SHP77 (cell line): Measurements from ENCODE around the gene PACS1.
"Not testable (repeated sequence)": the region's sequence is repeated elsewhere in the genome, so short reads cannot be mapped to it uniquely, and the experiment has no call there.

Experiments
- DNase-seq, 2 experiments: peaks; one replicate each; lab custom pipeline; 2025; lab: John Stamatoyannopoulos, UW

PACS1 gene

DNA sequence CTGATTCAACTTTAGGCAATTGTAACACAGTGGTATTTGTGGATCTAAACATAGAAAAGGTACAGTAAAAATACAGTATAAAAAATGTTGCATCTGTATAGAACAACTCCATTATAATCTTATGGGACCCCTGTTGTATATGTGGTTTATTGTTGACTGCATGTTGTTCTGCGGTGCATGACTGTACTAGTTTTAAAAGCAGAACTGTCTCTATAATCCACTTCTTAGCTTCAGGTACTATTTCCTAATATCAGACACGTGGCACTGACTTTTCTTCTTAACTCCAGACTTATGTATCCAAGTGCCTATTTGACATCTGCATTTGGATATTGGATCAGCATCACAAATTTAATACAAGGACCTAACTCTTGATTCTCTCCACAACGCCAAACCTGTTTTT is 41.1 kb downstream of the PACS1 start:
- DNase-seq: no peak

DNA sequence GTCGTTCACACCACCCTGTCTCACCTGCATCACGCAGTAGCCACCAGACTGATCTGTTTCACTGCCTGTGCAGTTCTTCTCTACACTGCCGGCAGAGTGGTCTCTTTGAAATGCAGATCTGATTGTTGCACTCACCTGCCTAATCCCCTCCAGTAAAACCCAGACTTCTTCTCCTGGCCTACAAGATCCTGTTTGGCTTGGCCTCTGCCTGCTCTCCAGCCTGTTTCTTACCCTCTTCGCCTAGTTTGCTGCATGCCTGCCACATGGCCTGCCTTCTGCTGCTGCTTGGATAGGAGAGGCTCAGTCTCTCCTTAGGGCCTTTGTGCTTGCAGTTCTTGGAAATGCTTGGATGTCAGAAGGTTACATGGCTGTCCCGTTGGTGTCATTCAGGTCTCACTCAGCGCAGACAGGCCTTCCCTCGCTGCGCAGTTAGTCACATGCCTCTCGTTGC is 42.0 kb downstream of the PACS1 start:
- DNase-seq: no peak

- no peak for DNase-seq
These were observed 42.8 kb downstream of the PACS1 start for GRCh38 chr11:66112601-66113499.

- not testable (repeated sequence) for DNase-seq
These were observed 44.9 kb downstream of the PACS1 start for GRCh38 chr11:66114957-66115356.

DNA sequence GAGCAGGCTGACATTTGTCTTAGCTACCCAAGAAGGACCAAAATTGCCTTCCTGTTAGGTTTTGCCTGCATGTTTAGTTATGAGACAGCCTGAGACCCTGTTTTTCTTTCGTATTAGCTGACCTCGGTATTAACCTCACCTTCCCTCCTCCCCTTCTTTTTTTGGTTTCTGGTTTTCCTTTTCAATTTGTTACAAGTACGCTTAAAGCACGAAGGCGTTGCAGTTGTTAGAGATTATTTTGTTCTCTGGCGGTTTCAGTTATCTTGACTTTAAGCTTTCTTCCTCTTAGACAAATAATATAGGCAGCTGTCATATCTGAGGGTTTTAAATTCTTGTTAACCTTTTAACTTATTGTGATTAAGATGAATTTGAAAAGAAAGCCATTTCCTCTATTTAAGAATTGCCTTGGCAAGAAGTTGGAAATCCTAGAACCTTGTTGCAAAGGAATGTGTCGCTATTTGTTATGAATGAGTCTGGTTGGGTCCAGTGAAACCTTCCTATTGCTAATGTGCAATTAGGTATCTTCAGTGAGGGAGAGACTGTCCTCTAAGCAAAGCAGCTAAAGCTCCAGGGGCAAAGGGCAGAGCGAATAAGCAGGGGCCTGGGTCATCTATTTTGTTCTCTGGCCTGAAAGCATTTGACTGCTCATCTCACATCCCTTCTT is 45.7 kb downstream of the PACS1 start:
- no peak for DNase-seq

DNA sequence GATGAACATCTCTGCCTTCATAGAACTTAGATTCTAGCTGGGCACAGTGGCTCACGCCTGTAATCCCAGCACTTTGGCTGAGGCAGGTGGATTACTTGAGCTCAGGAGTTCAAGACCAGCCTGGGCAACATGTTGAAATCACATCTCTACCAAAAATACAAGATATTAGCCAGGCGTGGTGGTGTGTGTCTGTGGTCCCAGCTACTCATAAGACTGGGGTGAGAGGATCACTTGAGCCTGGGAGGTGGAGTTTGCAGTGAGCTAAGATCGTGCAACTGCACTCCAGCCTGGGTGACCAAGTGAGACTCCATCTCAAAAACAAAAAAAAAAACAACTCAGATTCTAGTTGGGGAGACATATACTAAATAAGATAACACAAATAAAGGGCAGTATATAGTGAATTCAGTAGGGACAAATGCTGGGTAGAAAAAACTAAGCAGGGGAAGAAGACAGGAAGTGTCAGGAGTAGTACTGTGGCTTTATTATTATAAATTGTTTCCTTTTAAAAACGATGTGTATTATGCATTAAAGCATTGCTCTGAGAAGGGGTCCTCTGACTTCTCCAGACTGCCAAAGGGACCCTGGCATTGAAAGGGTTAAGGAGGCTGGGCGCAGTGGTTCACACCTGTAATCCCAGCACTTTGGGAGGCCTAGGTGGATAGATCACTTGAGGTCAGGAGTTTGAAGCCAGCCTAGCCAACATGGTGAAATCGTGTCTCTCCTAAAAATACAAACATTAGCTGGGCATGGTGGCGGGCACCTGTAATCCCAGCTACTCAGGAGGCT is 46.7 kb downstream of the PACS1 start:
- DNase-seq: no peak

GRCh38 chr11:66118847-66119246 is 48.8 kb downstream of the PACS1 start:
- no peak for DNase-seq

- DNase-seq: peak in 1 of 2 experiments; percentile 33
These were observed 49.5 kb downstream of the PACS1 start for GRCh38 chr11:66119348-66120133.

DNA sequence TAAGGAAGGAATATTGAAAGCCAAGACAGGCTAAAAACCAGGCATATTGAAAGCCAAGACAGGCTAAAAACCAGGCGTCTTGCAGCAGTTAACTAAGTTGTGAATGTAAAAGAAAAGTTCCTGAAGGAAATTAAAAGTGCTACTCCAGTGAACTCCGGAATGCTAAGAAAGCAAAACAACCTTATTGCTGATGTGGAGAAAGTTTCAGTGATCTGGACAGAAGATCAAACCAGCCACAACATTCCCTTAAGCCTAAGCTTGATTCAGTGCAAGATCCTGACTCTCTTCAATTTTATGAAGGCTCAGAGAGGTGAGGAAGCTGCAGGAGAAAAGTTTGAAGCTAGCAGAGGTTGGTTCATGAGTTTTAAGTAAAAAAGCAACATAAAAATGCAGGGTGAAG is 51.4 kb downstream of the PACS1 start:
- DNase-seq: no peak

- peak in 1 of 2 experiments; percentile 8 for DNase-seq
These were observed 53.8 kb downstream of the PACS1 start for GRCh38 chr11:66123902-66124301.

- DNase-seq: no peak
These were observed 54.5 kb downstream of the PACS1 start for GRCh38 chr11:66124564-66124963.

GRCh38 chr11:66126064-66126463 is 56.0 kb downstream of the PACS1 start:
- no peak for DNase-seq

DNA sequence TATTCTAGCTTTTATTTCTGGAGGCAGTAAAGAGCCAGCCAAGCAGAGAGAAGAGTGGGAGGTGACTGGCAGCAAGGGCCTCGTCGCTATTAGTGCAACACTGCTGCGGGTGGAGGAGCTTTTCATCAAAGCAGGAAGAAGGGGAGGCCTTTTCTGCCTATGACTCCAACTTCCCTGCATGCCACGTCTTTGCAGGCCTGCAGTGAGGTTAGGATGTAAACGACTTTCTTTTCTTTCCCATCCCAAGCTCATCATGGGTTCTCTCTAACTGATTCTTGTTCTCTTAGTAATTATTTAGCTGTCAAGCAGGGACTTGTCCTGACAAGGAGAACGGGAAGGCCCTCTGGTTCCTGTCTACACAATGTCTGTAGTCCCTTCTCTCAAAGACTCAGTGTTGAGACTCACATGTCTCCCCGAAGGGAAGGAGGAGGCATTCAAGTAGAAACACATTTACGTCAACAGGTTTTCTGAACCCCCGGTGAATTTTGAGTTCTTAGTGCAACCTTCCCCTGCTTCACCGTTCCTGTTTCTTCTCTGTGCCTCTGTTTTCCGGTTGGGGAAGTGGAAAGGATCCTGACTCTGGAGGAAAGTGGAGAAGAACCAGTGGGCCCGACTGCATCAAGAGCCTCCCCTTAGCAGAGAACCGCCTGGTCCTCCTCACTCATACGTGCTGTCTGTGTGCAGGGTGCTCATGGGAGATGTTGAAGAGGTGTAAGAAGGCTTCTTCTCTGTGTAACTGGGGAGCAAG is 56.9 kb downstream of the PACS1 start:
- peak; percentile 21 to 36 for DNase-seq

DNA sequence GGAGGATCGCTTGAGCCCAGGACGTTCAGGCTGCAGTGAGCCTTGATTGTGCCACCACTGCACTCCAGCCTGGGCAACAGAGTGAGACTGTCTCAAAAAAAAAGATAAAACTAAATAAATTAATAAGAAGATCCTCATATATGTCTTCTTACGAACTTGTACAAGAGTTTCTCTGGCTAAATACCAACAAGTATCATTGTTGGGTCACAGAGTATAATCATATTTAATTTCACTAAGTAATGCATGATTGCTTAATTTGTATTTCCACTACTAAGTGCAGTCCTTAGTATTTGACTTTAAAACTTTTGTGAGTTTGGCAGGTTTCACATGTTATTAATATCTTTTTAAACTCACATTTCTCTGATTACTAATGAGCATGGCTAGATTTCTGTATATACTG is 60.9 kb downstream of the PACS1 start:
- no peak for DNase-seq

GRCh38 chr11:66131937-66132632 is 62.0 kb downstream of the PACS1 start:
- DNase-seq: no peak

GRCh38 chr11:66133216-66133775 is 63.2 kb downstream of the PACS1 start:
- no peak for DNase-seq

DNA sequence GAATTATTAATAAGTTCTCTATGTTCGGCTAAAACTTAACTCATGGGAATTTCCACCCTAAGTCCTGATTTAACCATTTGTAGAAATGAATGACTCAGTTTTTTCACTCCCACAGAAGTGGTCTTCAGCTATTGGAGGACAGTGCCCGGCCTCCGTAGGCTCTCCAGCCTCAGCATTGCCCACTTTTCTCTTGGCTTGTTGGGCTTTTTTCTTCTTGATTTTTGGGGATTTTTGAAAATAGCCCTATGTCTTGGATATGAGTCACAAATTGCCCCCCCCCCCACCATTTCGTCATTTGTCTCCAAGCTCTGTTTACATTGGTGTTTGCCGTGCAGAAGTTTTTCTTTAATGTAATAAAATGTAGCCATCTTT is 66.7 kb downstream of the PACS1 start:
- DNase-seq: no peak

GRCh38 chr11:66139817-66140404 is 69.8 kb downstream of the PACS1 start:
- no peak for DNase-seq

DNA sequence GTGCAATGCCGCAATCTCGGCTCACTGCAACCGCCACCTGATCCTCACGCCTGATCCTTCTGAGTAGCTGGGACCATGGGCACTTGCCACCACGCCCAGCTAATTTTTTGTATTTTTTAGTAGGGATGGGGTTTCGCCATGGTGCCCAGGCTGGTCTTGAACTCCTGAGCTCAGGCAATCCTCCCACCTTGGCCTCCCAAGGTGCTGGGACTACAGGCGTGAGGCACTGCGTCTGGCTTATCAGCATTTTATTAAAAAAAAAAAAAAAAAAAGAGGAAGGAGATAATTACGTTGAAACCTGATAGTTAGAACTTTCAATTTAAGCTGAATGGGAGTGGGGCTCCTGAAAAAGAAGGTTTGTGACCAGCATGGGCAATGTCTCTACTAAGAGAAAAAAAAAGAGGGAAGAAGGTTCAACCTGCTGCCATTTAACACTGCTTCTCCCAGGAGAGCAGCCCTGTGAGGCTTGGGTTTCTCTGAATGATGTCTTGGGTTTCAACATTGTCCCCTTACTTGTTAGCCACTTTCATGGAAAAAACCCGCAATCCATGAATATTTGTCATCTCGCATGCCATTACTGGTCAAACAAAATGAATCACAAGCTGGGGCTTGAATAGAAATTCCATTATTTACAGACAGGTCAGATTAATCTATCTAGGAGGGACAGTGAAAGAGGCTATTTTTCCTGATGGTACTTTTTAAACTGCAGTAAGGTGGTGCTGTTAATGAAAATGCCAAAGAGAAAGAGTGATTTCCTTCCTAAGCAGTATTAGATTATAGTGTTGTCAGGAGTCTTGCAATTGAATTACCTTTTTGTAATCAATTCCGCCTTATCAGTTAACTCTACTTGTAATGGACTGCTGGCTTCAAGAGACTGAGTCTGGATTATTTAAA is 72.5 kb downstream of the PACS1 start:
- DNase-seq: no peak
